Fibroblast of lung (primary cell): ENCODE data around the gene PCDH9. TPM values are rescaled to one million over a fixed set of nuclear protein-coding genes. Genes with fewer than 3 reads are reported as not detected.

ENCODE experiments used
- DNase-seq, 2 donors: peaks; one replicate each; pipeline versions ENCODE4 v3.0.0 to v3.0.0-alpha.2; 2010; ENCODE audit warnings: low read depth in 2 of 2
- H2AFZ ChIP-seq: 2 replicates; pipeline ENCODE4 v1.5.1; 2012; ENCODE audit warnings: low read length, control low read depth, inconsistent platforms
- H3K27ac ChIP-seq: 2 replicates; pipeline ENCODE4 v1.5.1; 2011; ENCODE audit warnings: low read length, control low read depth; ENCODE audit not compliant: insufficient read depth
- H3K27me3 ChIP-seq: 2 replicates; pipeline ENCODE4 v1.5.1; 2011; ENCODE audit warnings: mild to moderate bottlenecking, low read length; ENCODE audit not compliant: control insufficient read depth, insufficient read depth
- H3K36me3 ChIP-seq: 2 replicates; pipeline ENCODE4 v1.5.1; 2011; ENCODE audit warnings: low read length; ENCODE audit not compliant: control insufficient read depth, insufficient read depth
- H3K4me1 ChIP-seq: 2 replicates; pipeline ENCODE4 v1.5.1; 2011; ENCODE audit warnings: low read length; ENCODE audit not compliant: control insufficient read depth, insufficient read depth; ENCODE audit errors: extremely low read depth
- H3K4me2 ChIP-seq: 2 replicates; pipeline ENCODE4 v1.5.1; 2011; ENCODE audit warnings: low read length, control low read depth; ENCODE audit not compliant: insufficient read depth; ENCODE audit errors: extremely low read depth
- H3K4me3 ChIP-seq, 4 experiments: fragments of 200-600 bp in 1 of 4; sonication (generic) in 1 of 4; replicated peaks in 1 of 4; 2 replicates each; pipeline ENCODE4 v1.5.1; 2011 to 2016; ENCODE audit warnings: low read length in 4 of 4, low read depth in 3 of 4, mild to moderate bottlenecking in 3 of 4, control low read depth in 2 of 4, inconsistent platforms in 1 of 4, mixed read lengths in 1 of 4; ENCODE audit not compliant: insufficient read depth in 1 of 4; ENCODE audit errors: control extremely low read depth in 1 of 4
- H3K79me2 ChIP-seq: 2 replicates; pipeline ENCODE4 v1.5.1; 2012; ENCODE audit warnings: mild to moderate bottlenecking, low read length, inconsistent platforms; ENCODE audit not compliant: control insufficient read depth, insufficient read depth
- H3K9ac ChIP-seq: 2 replicates; pipeline ENCODE4 v1.5.1; 2011; ENCODE audit warnings: mild to moderate bottlenecking, low read length, control low read depth; ENCODE audit not compliant: insufficient read depth
- H3K9me3 ChIP-seq: 2 replicates; pipeline ENCODE4 v1.5.1; 2012; ENCODE audit warnings: low read depth, low read length; ENCODE audit not compliant: control insufficient read depth, insufficient read depth
- H4K20me1 ChIP-seq: 2 replicates; pipeline ENCODE4 v1.5.1; 2011; ENCODE audit warnings: low read length; ENCODE audit not compliant: control insufficient read depth, insufficient read depth; ENCODE audit errors: extremely low read depth
- CTCF ChIP-seq, 2 donors: IDR thresholded peaks in 1 of 2; conservative IDR thresholded peaks in 1 of 2; 1 replicate in 1 of 2; 2 replicates in 1 of 2; pipeline ENCODE4 v1.5.1; 2011 to 2012; ENCODE audit warnings: low read length in 2 of 2, control low read depth in 1 of 2, inconsistent platforms in 1 of 2, low read depth in 1 of 2, mild to moderate bottlenecking in 1 of 2
- EZH2 ChIP-seq: IDR thresholded peaks from 2 replicates; pipeline ENCODE4 v1.5.1; 2012; ENCODE audit warnings: low read length, control low read depth, mild to moderate bottlenecking; ENCODE audit errors: missing control alignments
- polyA plus RNA-seq, 2 donors: library from polyadenylated mRNA; depleted of rRNA in 1 of 2; stranded (reverse) in 1 of 2; unstranded in 1 of 2; fragments of >200 nt; gene quantifications; 2 replicates each; pipeline ENCODE4 v1.2.1, GENCODE V29; 2011 to 2012; ENCODE audit warnings: missing spikeins in 1 of 2
- total RNA-seq: library from RNA; depleted of rRNA; stranded (reverse); fragments of >200 nt; gene quantifications from 2 replicates; pipeline ENCODE4 v1.2.1, GENCODE V29; 2014

Gene PCDH9
- total and polyA plus RNA-seq, 2 donors (not counting 1 experiment from before 2014, with no cell fraction given) = 0.50 to 0.67 TPM

DNA sequence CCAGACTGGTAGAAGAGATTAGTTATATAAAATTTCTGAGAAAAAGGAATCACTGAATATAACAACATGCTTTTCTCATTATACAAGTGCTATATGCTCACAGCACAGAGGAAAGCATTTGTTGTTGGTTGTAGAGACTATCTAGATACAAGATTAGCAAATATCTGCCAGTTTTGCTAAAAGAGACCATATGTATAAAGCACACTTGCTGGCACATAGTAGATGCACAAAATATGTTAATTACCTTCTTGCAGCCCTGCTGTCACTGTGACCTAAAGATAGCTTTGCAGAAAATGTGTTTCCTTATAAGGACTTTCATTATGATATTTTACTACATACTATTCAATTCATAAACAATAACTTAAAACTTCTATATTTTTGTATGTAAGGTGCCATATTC is 755.1 kb downstream of the PCDH9 start:
- no peaks in the 10 kb centered on the region for H3K36me3 ChIP-seq
- no peak for TF ChIP-seq CTCF (conservative IDR thresholded peaks at IDR 0.05 in 1 of 2, IDR thresholded peaks at IDR 0.05 in 1 of 2; ENCODE audit: low read depth in 1 of 2, low read length in 2 of 2)
- no peak for TF ChIP-seq EZH2
- no peaks in the 10 kb centered on the region for H3K4me1 ChIP-seq
- H3K9me3 ChIP-seq = no peaks in the 10 kb centered on the region
- H3K4me3 ChIP-seq = no peak overlapping the region
- H3K4me2 ChIP-seq = no peak overlapping the region
- DNase-seq = no peak
- H4K20me1 ChIP-seq = no peaks in the 10 kb centered on the region
- H3K27ac ChIP-seq = no peak overlapping the region
- H2AFZ ChIP-seq = no peak overlapping the region
- no peaks in the 10 kb centered on the region for H3K79me2 ChIP-seq
- no peak overlapping the region for H3K9ac ChIP-seq
- no peaks in the 10 kb centered on the region for H3K27me3 ChIP-seq

DNA sequence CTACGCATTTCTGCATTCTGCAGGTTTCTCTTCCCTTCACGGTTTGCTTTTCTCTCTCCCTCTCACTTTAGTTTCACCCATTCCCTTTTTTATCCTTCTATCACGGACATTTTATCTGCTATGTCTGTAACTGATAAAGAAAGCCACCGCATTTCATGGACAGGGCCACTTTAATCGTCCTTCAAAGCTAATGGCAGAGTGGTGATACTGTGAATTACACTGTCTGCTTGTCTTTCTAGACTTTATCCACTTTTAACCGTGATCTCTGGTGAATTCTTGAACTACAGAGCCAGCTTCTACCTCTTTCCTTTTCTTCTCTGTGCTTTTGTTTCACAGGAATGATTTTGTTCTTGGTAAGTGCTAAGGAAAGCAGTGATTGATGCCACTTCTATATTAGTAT is 760.4 kb downstream of the PCDH9 start:
- no peaks in the 10 kb centered on the region for H4K20me1 ChIP-seq
- H3K36me3 ChIP-seq = no peaks in the 10 kb centered on the region
- H3K4me1 ChIP-seq = no peaks in the 10 kb centered on the region
- H3K9ac ChIP-seq = no peak overlapping the region
- H3K27me3 ChIP-seq = no peaks in the 10 kb centered on the region
- no peak overlapping the region for H3K27ac ChIP-seq
- DNase-seq = no peak
- no peak overlapping the region for H3K4me2 ChIP-seq
- H3K9me3 ChIP-seq = no peaks in the 10 kb centered on the region
- H3K79me2 ChIP-seq = no peaks in the 10 kb centered on the region
- H2AFZ ChIP-seq = no peak overlapping the region
- H3K4me3 ChIP-seq = no peak overlapping the region
- TF ChIP-seq EZH2 (no peak), CTCF (conservative IDR thresholded peaks at IDR 0.05 in 1 of 2, IDR thresholded peaks at IDR 0.05 in 1 of 2; ENCODE audit: low read depth in 1 of 2, low read length in 2 of 2) (no peak)

- Histone ChIP-seq H3K4me3 (no peak overlapping the region), H3K27me3 (no peaks in the 10 kb centered on the region), H4K20me1 (no peaks in the 10 kb centered on the region), H3K27ac (no peak overlapping the region), H3K4me2 (no peak overlapping the region), H3K36me3 (no peaks in the 10 kb centered on the region), H3K9me3 (no peaks in the 10 kb centered on the region), H3K79me2 (no peaks in the 10 kb centered on the region), H3K9ac (no peak overlapping the region), H3K4me1 (no peaks in the 10 kb centered on the region), H2AFZ (no peak overlapping the region)
- peak in 1 of 2 donors; percentile 3 for DNase-seq
- TF ChIP-seq CTCF (conservative IDR thresholded peaks at IDR 0.05 in 1 of 2, IDR thresholded peaks at IDR 0.05 in 1 of 2; ENCODE audit: low read depth in 1 of 2, low read length in 2 of 2) = no peak
- no peak for TF ChIP-seq EZH2
Measured at GRCh38 chr13:66468656-66469055, 761.5 kb downstream of the PCDH9 start.
